GM12878 (cell line): ENCODE results near the gene MRTFA. TPM values are rescaled to one million over a fixed set of nuclear protein-coding genes. Genes with fewer than 3 reads are reported as not detected.

ENCODE experiments used
- ATAC-seq: fragments of 200-7000 bp; cut with Tn5 transposase; 3 replicates; pipeline ENCODE4 v1.9.1; 2020; ENCODE audit warnings: mild to moderate bottlenecking, moderate library complexity
- BruUV-seq: library from RNA; stranded (reverse); fragments of 400-500 nt; replicated peaks from 2 replicates; lab custom pipeline; 2021; lab: Mats Ljungman, UMichigan
- CTCF ChIA-PET: fragments of 300-600 bp; sonication (Branson Sonifier 250); formaldehyde crosslinking; extraction: SDS; loops from one replicate; lab custom pipeline; 2021; ENCODE audit warnings: inconsistent platforms; lab: Yijun Ruan, JAX
- POLR2A ChIA-PET: fragments of 350-600 bp; formaldehyde crosslinking; extraction: SDS; loops from one replicate; lab custom pipeline; 2021; ENCODE audit warnings: inconsistent platforms; lab: Charles Lee
- RAD21 ChIA-PET: fragments of 300-600 bp; sonication (Branson Sonifier 250); formaldehyde crosslinking; loops from one replicate; lab custom pipeline; 2023; ENCODE audit warnings: antibody characterized with exemption; ENCODE audit not compliant: unreplicated experiment; lab: Charles Lee
- SMC1A ChIA-PET: fragments of 300-600 bp; sonication (Branson Sonifier 250); formaldehyde crosslinking; loops from one replicate; lab custom pipeline; 2023; ENCODE audit not compliant: unreplicated experiment, uncharacterized antibody; lab: Charles Lee
- DNase-seq: peaks from one replicate; pipeline ENCODE4 v3.0.0-alpha.2; 2011; ENCODE audit warnings: low read depth, low spot score
- FAIRE-seq: peaks from 3 replicates; lab custom pipeline; 2011; peaks lifted over from hg19 to GRCh38; lab: Jason Lieb, UNC
- H2AFZ ChIP-seq: 2 replicates; pipeline ENCODE4 v1.6.0; 2011; ENCODE audit warnings: low read depth, low read length, control low read depth; ENCODE audit not compliant: control insufficient read depth
- H3K27ac ChIP-seq: 2 replicates; pipeline ENCODE4 v1.5.1; 2011; ENCODE audit warnings: control low read depth; ENCODE audit not compliant: control insufficient read depth, insufficient read depth
- H3K27me3 ChIP-seq, 2 experiments: replicated peaks in 1 of 2; 2 replicates each; pipeline versions ENCODE4 v1.6.0 to v1.6.1; 2011; ENCODE audit warnings: low read length in 1 of 2; ENCODE audit not compliant: control insufficient read depth in 2 of 2, insufficient read depth in 2 of 2
- H3K36me3 ChIP-seq, 2 experiments: 2 replicates each; pipeline ENCODE4 v1.5.1; 2011; ENCODE audit warnings: low read length in 1 of 2; ENCODE audit not compliant: control insufficient read depth in 2 of 2, insufficient read depth in 2 of 2
- H3K4me1 ChIP-seq: 2 replicates; pipeline ENCODE4 v1.6.1; 2011; ENCODE audit warnings: mild to moderate bottlenecking, low read length, moderate library complexity, mixed read lengths; ENCODE audit not compliant: control insufficient read depth, insufficient read depth
- H3K4me2 ChIP-seq: 2 replicates; pipeline ENCODE4 v1.6.0; 2011; ENCODE audit warnings: control low read depth; ENCODE audit not compliant: control insufficient read depth, insufficient read depth
- H3K4me3 ChIP-seq: fragments of 200-600 bp; sonication (generic); 2 replicates; pipeline ENCODE4 v1.5.1; 2016
- H3K79me2 ChIP-seq: 2 replicates; pipeline ENCODE4 v1.6.0; 2011; ENCODE audit warnings: low read length; ENCODE audit not compliant: control insufficient read depth, insufficient read depth
- H3K9ac ChIP-seq: 2 replicates; pipeline ENCODE4 v1.8.0; 2011; ENCODE audit warnings: low read length, control low read depth, mixed read lengths; ENCODE audit not compliant: control insufficient read depth, insufficient read depth
- H3K9me3 ChIP-seq: replicated peaks from 3 replicates; pipeline ENCODE4 v1.5.1; 2011; ENCODE audit warnings: mild to moderate bottlenecking, low read length; ENCODE audit not compliant: control insufficient read depth, insufficient read depth
- H4K20me1 ChIP-seq: 2 replicates; pipeline ENCODE4 v1.6.0; 2011; ENCODE audit not compliant: control insufficient read depth, insufficient read depth
- BRCA1 ChIP-seq: IDR thresholded peaks from 2 replicates; pipeline ENCODE4 v1.6.1; 2011; ENCODE audit warnings: low read depth, low read length, improper control_type of control experiment
- CHD1 ChIP-seq: IDR thresholded peaks from 2 replicates; pipeline ENCODE4 v1.6.1; 2012; ENCODE audit warnings: low read depth, low read length, improper control_type of control experiment
- JUNB ChIP-seq: IDR thresholded peaks from 2 replicates; pipeline ENCODE4 v1.6.1; 2016; ENCODE audit warnings: antibody characterized with exemption, mild to moderate bottlenecking
- RAD51 ChIP-seq: fragments of 450-650 bp; IDR thresholded peaks from 2 replicates; pipeline ENCODE4 v1.6.1; 2016; ENCODE audit warnings: moderate library complexity, mild to moderate bottlenecking, inconsistent platforms
- RCOR1 ChIP-seq: conservative IDR thresholded peaks from 2 replicates; pipeline ENCODE4 v1.6.1; 2012; ENCODE audit warnings: low read depth, low read length, improper control_type of control experiment
- SRF ChIP-seq, 2 experiments: IDR thresholded peaks; 2 replicates each; pipeline ENCODE4 v1.6.1; 2011; ENCODE audit warnings: low read depth in 2 of 2, low read length in 2 of 2, mild to moderate bottlenecking in 1 of 2, moderate library complexity in 1 of 2
- USF2 ChIP-seq: IDR thresholded peaks from 2 replicates; pipeline ENCODE4 v1.6.1; 2011; ENCODE audit warnings: low read depth, low read length, improper control_type of control experiment, borderline replicate concordance
- ZNF274 ChIP-seq: IDR thresholded peaks from one replicate; pipeline ENCODE4 v1.8.0; 2011; ENCODE audit not compliant: insufficient read length, insufficient read depth
- ZNF384 ChIP-seq: IDR thresholded peaks from 2 replicates; pipeline ENCODE4 v1.6.1; 2012; ENCODE audit warnings: low read depth, mild to moderate bottlenecking, low read length, improper control_type of control experiment, borderline replicate concordance
- WGBS: methylation state at CpG from one replicate; pipeline ENCODE4 v1.1.6; 2016; ENCODE audit warnings: low lambda C conversion rate; ENCODE audit not compliant: insufficient replicate concordance, insufficient coverage; ENCODE audit errors: missing lambda C conversion rate; 5-methylcytosine and 5-hydroxymethylcytosine counted together
- in situ Hi-C: fragments of 300-500 bp; cut with MboI; formaldehyde crosslinking; loops from 9 replicates; pipeline ENCODE4 v1.14.3; 2018; ENCODE audit warnings: mixed read lengths
- intact Hi-C: fragments of 100-400 bp; cut with micrococcal nuclease; formaldehyde crosslinking; loops from one replicate; pipeline ENCODE4 v1.14.2; 2022; ENCODE audit not compliant: unreplicated experiment
- polyA plus RNA-seq, 11 experiments: library from polyadenylated mRNA; depleted of rRNA in 4 of 11; unstranded in 6 of 11; stranded (reverse) in 5 of 11; fragments of >200 nt; fragmentation: Nextera tagmentation in 4 of 11; fragmentation: Illumina TruSeq in 1 of 11; extraction: Ambion mirVana in 4 of 11; extraction: Trizol in 1 of 11; gene quantifications; 1 replicate in 1 of 11; 2 replicates in 10 of 11; pipeline versions ENCODE4 v1.2.1 to v1.2.3, GENCODE V29; 2011 to 2016; ENCODE audit warnings: inconsistent platforms in 2 of 11, missing spikeins in 2 of 11, low read depth in 1 of 11
- total RNA-seq, 4 experiments: library from RNA; depleted of rRNA in 3 of 4; stranded (reverse); fragments of >200 nt in 3 of 4; fragmentation: Illumina TruSeq in 1 of 4; extraction: Trizol in 1 of 4; gene quantifications; 2 replicates each; pipeline versions ENCODE4 v1.2.1 to v1.2.3, GENCODE V29; 2013 to 2021

MRTFA gene
- total and polyA plus RNA-seq, 10 of the 15 experiments (the other 5 are each of a cell fraction or from before 2014, with no cell fraction given) = 2.0 to 63.9 (median 17.9) TPM

GRCh38 chr22:40609216-40609615 lies 27.3 kb downstream of the MRTFA start (continued):
- no peak for TF ChIP-seq SRF (IDR thresholded peaks at IDR 0.05; ENCODE audit: low read depth in 2 of 2, low read length in 2 of 2)
- no peak for TF ChIP-seq BRCA1
- TF ChIP-seq JUNB = no peak
- no peak for TF ChIP-seq CHD1
- no peak for TF ChIP-seq USF2
- no peak for TF ChIP-seq ZNF384

- H3K27ac ChIP-seq = no peak overlapping the region
- no peaks in the 10 kb centered on the region; the same call in 2 of the 3 replicates for H3K9me3 ChIP-seq
- in situ Hi-C loops = no loop called here
- intact Hi-C loops = no loop called here
- FAIRE-seq (no peak), DNase-seq (no peak), ATAC-seq (no peak)
- H3K4me3 ChIP-seq = no peak overlapping the region
- H4K20me1 ChIP-seq = no peaks in the 10 kb centered on the region
- ChIA-PET SMC1A (no interaction called here), CTCF (interaction anchor here (1.1 to 1.6 kb wide), 2 partner anchors 20 to 120 kb away, joined by 3 to 4 read pairs; no protein-coding TSS in a partner anchor), RAD21 (interaction anchor here (2.2 kb wide), 1 partner anchor 29 kb away, joined by 4 read pairs; the partner anchor contains the start of gene MRTFA), POLR2A (interaction anchor here (1.2 to 2.0 kb wide), 2 partner anchors 8 to 10 kb away, joined by 3 to 8 read pairs; no protein-coding TSS in a partner anchor)
- WGBS = 63% methylated on average over 1 of the region's 1 CpG
- no peak overlapping the region for H3K4me2 ChIP-seq
- BruUV-seq = no TSS peak
- no peaks in the 10 kb centered on the region for H3K4me1 ChIP-seq
- H3K36me3 ChIP-seq = no peaks in the 10 kb centered on the region; a peak in 1 of 4 replicates
- peaks cover 31% of the 10 kb centered on the region for H3K79me2 ChIP-seq
- no peak overlapping the region for H2AFZ ChIP-seq
- H3K27me3 ChIP-seq = no peaks in the 10 kb centered on the region
- H3K9ac ChIP-seq = no peak overlapping the region
- TF ChIP-seq ZNF274 (no peak), RCOR1 (no peak), RAD51 (no peak), SRF (IDR thresholded peaks at IDR 0.05; ENCODE audit: low read depth in 2 of 2, low read length in 2 of 2) (no peak)
Observed at GRCh38 chr22:40607506-40607905, 29.0 kb downstream of the MRTFA start.
